LNCaP clone FGC (cell line): ENCODE measurements around the gene IL16.

Source experiments
- DNase-seq: peaks from one replicate; pipeline ENCODE4 v3.0.0-alpha.2; 2011; ENCODE audit warnings: low read depth
- H3K4me3 ChIP-seq: 2 replicates; pipeline ENCODE4 v1.5.1; 2011; ENCODE audit warnings: mild to moderate bottlenecking, low read depth, low read length, control low read depth
- CTCF ChIP-seq: IDR thresholded peaks from 2 replicates; pipeline ENCODE4 v1.5.1; 2012; ENCODE audit warnings: mild to moderate bottlenecking; ENCODE audit not compliant: control insufficient read depth, insufficient read depth; ENCODE audit errors: extremely low read depth

IL16 gene

DNA sequence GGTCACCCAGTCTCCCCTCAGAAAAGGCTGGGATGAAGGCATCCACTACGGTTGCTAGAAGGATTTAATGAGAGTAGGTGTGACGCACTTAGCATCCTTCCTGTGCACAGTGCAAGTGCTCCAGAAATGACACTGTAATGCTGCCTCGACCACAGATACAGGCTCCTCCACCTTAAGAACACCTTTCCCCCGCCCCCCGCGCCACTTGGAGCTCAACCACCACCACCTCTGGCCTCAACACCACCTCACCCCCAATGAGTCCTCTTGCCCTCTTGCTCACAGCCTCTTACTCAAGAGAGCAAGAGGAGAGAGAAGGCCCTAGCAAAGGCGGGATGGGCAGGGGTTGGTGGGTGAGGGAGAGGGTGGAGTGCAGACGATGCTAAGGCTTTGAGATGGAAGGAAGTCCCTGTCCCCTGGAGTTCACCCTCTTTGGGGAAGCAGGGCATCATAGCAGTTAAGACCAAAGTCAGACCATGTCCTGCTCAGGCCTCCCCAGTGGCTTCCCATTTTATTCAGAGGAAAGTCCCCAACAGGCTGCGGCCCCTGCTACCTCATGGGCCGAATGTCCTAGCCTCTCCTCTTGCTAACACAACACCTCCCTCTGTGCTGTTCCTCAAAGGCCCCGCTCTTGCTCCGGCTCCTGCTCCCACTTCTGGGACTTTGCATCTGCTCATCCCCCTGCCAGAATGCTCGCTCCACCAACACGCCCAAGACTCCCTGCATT, 118.9 kb downstream of the IL16 start:
- no peak overlapping the region for H3K4me3 ChIP-seq
- no peak for DNase-seq
- TF ChIP-seq CTCF: no peak

- DNase-seq: no peak
- H3K4me3 ChIP-seq: no peak overlapping the region
- no peak for TF ChIP-seq CTCF
Measured at GRCh38 chr15:81316267-81316666, 119.6 kb downstream of the IL16 start.

DNA sequence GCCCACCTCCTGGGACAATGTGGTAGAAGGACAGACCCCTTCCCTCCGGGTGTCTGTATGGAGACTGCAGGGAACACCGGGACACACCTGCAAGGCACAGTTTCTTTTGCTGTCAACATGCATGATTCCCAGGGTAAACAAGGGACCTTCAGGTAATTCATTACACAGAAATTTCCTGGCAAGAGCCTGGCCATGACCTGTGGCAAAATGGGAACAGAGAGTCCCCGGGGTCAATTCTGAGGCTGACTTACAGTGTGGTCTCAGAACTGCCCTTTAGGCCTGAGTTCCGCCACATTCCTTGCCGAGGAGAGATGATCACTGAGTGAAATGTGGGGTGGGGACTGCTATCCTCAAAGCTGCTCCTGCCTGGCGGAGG, 121.0 kb downstream of the IL16 start:
- DNase-seq: no peak
- H3K4me3 ChIP-seq: no peak overlapping the region
- no peak for TF ChIP-seq CTCF

DNA sequence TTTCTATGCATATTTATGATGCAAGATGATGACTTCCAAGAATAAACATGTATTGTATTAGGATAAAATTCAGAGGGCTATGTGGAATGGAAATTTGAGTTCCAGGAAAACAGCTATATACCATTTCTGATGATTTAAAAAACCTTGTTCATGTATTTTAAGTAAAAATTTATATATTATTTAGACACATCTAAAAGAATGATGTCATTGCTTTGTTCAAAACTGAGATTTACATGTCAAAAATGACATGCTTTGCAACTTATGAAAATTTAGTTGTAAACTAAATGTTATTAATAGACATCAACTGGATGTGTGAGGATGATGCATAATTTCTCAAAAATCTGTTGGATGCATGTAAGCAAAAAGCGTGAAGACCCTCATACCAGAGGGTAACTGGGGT, 125.0 kb downstream of the IL16 start:
- no peak for DNase-seq
- H3K4me3 ChIP-seq: no peak overlapping the region
- TF ChIP-seq CTCF: no peak

GRCh38 chr15:81322676-81323253, 126.1 kb downstream of the IL16 start:
- DNase-seq: no peak
- no peak for TF ChIP-seq CTCF
- peak overlapping the region; percentile 89 for H3K4me3 ChIP-seq

GRCh38 chr15:81323559-81323943, 126.9 kb downstream of the IL16 start:
- H3K4me3 ChIP-seq: peak overlapping the region; percentile 89
- DNase-seq: no peak
- TF ChIP-seq CTCF: no peak
